ENCODE results near the gene RUNDC3A.

Gene RUNDC3A

GRCh38 chr17:44282264-44282663, 26.1 kb upstream of the RUNDC3A start:
- no peaks in the 10 kb centered on the region for H3K36me3 ChIP-seq (ENCODE audit: insufficient read depth, low read length)
- no peaks in the 10 kb centered on the region for H3K4me1 ChIP-seq (ENCODE audit: insufficient read depth, low read length)
- H2AFZ ChIP-seq (ENCODE audit: low read depth, low read length) = no peak overlapping the region
- peaks cover 8% of the 10 kb centered on the region for H3K27me3 ChIP-seq (ENCODE audit: insufficient read depth, low read length, poor library complexity)
- no peaks in the 10 kb centered on the region for H3K79me2 ChIP-seq (ENCODE audit: insufficient read depth, low read length)
- H3K27ac ChIP-seq (ENCODE audit: low read length) = no peak overlapping the region
- no peak overlapping the region for H3K4me2 ChIP-seq (ENCODE audit: insufficient read depth, low read length)
- TF ChIP-seq EZH2 (IDR thresholded peaks at IDR 0.05; ENCODE audit: borderline replicate concordance, low read depth, low read length, severe bottlenecking) = no peak
- no peak for TF ChIP-seq CTCF (IDR thresholded peaks at IDR 0.05; ENCODE audit: borderline replicate concordance, extremely low read depth, low read length, poor library complexity, severe bottlenecking)
- no peak for DNase-seq
- H3K9ac ChIP-seq (ENCODE audit: low read depth, low read length) = no peak overlapping the region
- no peaks in the 10 kb centered on the region for H3K9me3 ChIP-seq (ENCODE audit: insufficient read depth, low read length, severe bottlenecking)
- no peak overlapping the region for H3K4me3 ChIP-seq (ENCODE audit: low read depth in 1 of 2, low read length in 2 of 2)
- H4K20me1 ChIP-seq (ENCODE audit: insufficient read depth, low read length) = no peaks in the 10 kb centered on the region
- no peak for ATAC-seq (ENCODE audit: insufficient read depth, low read depth)

- DNase-seq (no peak), ATAC-seq (ENCODE audit: insufficient read depth, low read depth) (no peak)
- H4K20me1 ChIP-seq (ENCODE audit: insufficient read depth, low read length) = no peaks in the 10 kb centered on the region
- H3K4me3 ChIP-seq (ENCODE audit: low read depth in 1 of 2, low read length in 2 of 2) = no peak overlapping the region
- H3K4me2 ChIP-seq (ENCODE audit: insufficient read depth, low read length) = no peak overlapping the region
- no peak for TF ChIP-seq CTCF (IDR thresholded peaks at IDR 0.05; ENCODE audit: borderline replicate concordance, extremely low read depth, low read length, poor library complexity, severe bottlenecking)
- no peak for TF ChIP-seq EZH2 (IDR thresholded peaks at IDR 0.05; ENCODE audit: borderline replicate concordance, low read depth, low read length, severe bottlenecking)
- H3K27ac ChIP-seq (ENCODE audit: low read length) = no peak overlapping the region
- H3K36me3 ChIP-seq (ENCODE audit: insufficient read depth, low read length) = no peaks in the 10 kb centered on the region
- H3K4me1 ChIP-seq (ENCODE audit: insufficient read depth, low read length) = no peaks in the 10 kb centered on the region
- H3K79me2 ChIP-seq (ENCODE audit: insufficient read depth, low read length) = no peaks in the 10 kb centered on the region
- H3K9me3 ChIP-seq (ENCODE audit: insufficient read depth, low read length, severe bottlenecking) = no peaks in the 10 kb centered on the region
- no peaks in the 10 kb centered on the region for H3K27me3 ChIP-seq (ENCODE audit: insufficient read depth, low read length, poor library complexity)
- H2AFZ ChIP-seq (ENCODE audit: low read depth, low read length) = no peak overlapping the region
- no peak overlapping the region for H3K9ac ChIP-seq (ENCODE audit: low read depth, low read length)
Measured at GRCh38 chr17:44283344-44284023, 24.9 kb upstream of the RUNDC3A start.

GRCh38 chr17:44284024-44284400, 24.4 kb upstream of the RUNDC3A start:
- no peaks in the 10 kb centered on the region for H4K20me1 ChIP-seq (ENCODE audit: insufficient read depth, low read length)
- H3K27ac ChIP-seq (ENCODE audit: low read length) = no peak overlapping the region
- no peak for TF ChIP-seq EZH2 (IDR thresholded peaks at IDR 0.05; ENCODE audit: borderline replicate concordance, low read depth, low read length, severe bottlenecking)
- no peaks in the 10 kb centered on the region for H3K9me3 ChIP-seq (ENCODE audit: insufficient read depth, low read length, severe bottlenecking)
- H3K27me3 ChIP-seq (ENCODE audit: insufficient read depth, low read length, poor library complexity) = no peaks in the 10 kb centered on the region
- H3K4me3 ChIP-seq (ENCODE audit: low read depth in 1 of 2, low read length in 2 of 2) = no peak overlapping the region
- H3K9ac ChIP-seq (ENCODE audit: low read depth, low read length) = no peak overlapping the region
- H2AFZ ChIP-seq (ENCODE audit: low read depth, low read length) = no peak overlapping the region
- no peak overlapping the region for H3K4me2 ChIP-seq (ENCODE audit: insufficient read depth, low read length)
- H3K36me3 ChIP-seq (ENCODE audit: insufficient read depth, low read length) = no peaks in the 10 kb centered on the region
- ATAC-seq (ENCODE audit: insufficient read depth, low read depth) (no peak), DNase-seq (no peak)
- H3K4me1 ChIP-seq (ENCODE audit: insufficient read depth, low read length) = no peaks in the 10 kb centered on the region
- H3K79me2 ChIP-seq (ENCODE audit: insufficient read depth, low read length) = no peaks in the 10 kb centered on the region

DNA sequence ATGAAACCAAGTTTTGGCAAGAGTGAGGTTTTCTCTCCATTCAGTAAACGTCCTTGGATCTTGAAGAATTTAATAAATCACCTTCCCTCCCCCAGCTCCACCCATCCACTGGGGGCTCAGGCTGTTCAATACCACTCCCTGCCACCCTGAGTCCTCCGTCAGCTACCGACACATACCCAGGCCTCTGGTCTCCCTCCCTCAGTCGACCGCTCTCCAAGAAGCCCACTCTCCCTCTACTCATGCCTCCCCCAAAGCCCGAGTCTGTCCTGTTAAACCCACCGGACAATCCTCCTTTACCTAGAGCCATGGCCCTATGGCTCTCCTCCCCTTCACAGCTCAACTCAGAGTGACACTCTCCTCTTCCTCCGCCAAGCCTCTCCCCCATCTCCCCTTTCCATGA, 20.8 kb upstream of the RUNDC3A start:
- no peak overlapping the region for H3K9ac ChIP-seq (ENCODE audit: low read depth, low read length)
- no peak overlapping the region for H3K27ac ChIP-seq (ENCODE audit: low read length)
- no peaks in the 10 kb centered on the region for H4K20me1 ChIP-seq (ENCODE audit: insufficient read depth, low read length)
- no peak for TF ChIP-seq CTCF (IDR thresholded peaks at IDR 0.05; ENCODE audit: borderline replicate concordance, extremely low read depth, low read length, poor library complexity, severe bottlenecking)
- TF ChIP-seq EZH2 (IDR thresholded peaks at IDR 0.05; ENCODE audit: borderline replicate concordance, low read depth, low read length, severe bottlenecking) = no peak
- no peaks in the 10 kb centered on the region for H3K36me3 ChIP-seq (ENCODE audit: insufficient read depth, low read length)
- ATAC-seq (ENCODE audit: insufficient read depth, low read depth) = no peak
- no peaks in the 10 kb centered on the region for H3K9me3 ChIP-seq (ENCODE audit: insufficient read depth, low read length, severe bottlenecking)
- H3K4me1 ChIP-seq (ENCODE audit: insufficient read depth, low read length) = no peaks in the 10 kb centered on the region
- H3K4me3 ChIP-seq (ENCODE audit: low read depth in 1 of 2, low read length in 2 of 2) = no peak overlapping the region
- no peaks in the 10 kb centered on the region for H3K79me2 ChIP-seq (ENCODE audit: insufficient read depth, low read length)
- H2AFZ ChIP-seq (ENCODE audit: low read depth, low read length) = no peak overlapping the region
- no peaks in the 10 kb centered on the region for H3K27me3 ChIP-seq (ENCODE audit: insufficient read depth, low read length, poor library complexity)
- H3K4me2 ChIP-seq (ENCODE audit: insufficient read depth, low read length) = no peak overlapping the region
- DNase-seq = no peak
